ENCODE results near the gene GIPC1.

The GIPC1 gene

GRCh38 chr19:14487370-14488125, 8.4 kb downstream of the GIPC1 start:
- no peak for DNase-seq

- DNase-seq: no peak
Measured at GRCh38 chr19:14482172-14482941, 13.6 kb downstream of the GIPC1 start.

DNA sequence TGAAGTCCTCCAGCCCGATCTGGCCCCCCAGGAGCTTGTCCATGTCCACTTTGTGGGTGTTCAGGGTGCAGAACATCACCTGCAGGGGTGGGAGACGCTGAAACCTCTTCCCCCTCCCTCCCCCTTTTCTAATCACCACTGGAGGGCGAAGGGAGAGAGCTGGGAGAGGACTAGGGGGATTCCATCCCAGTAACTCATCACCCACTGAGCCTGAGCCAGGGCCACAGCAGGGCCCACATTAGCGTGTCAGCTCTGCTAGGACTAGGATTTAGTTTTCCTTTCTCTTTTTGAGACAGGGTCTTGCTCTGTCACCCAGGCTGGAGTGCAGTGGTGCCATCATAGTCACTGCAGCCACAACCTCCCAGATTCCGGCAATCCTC, 15.2 kb downstream of the GIPC1 start:
- DNase-seq: no peak

- DNase-seq: peak; percentile 13
Measured at GRCh38 chr19:14479975-14480699, 15.8 kb downstream of the GIPC1 start.

DNA sequence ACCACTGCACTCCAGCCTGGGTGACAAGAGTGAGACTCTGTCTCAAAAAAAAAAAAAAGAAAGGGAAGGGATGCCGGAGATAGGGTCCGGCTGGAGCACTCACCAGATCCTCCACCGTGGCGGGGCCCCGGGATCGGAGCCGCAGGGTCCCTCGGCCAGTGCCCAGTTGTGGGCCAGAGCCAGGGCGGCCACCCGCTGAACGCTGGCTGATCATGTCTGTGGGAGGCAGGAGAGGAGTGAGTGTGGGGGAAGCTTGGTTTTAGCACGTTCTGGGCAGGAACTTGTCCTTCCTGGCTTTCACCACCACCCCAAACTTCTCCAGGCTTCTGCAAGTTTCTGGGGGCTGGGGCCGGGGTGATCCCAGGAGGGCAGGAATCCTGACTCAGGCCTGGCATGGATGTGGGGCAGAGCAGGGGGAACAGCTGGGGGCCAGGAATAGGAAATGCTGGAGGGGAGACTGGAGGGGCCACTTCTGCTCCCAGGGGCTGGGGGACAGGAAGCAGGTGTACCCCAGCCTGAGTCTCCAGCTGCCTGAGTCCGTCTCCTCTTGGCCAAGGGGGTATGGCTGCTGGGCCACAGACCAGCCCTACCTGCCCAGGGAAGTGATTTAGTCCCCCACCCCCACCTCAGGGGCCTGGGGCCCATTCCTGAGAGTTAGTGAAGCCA, 16.5 kb downstream of the GIPC1 start:
- no peak for DNase-seq

GRCh38 chr19:14478113-14478545, 17.8 kb downstream of the GIPC1 start:
- no peak for DNase-seq

- DNase-seq: no peak
Measured at GRCh38 chr19:14477418-14478112, 18.4 kb downstream of the GIPC1 start.

DNA sequence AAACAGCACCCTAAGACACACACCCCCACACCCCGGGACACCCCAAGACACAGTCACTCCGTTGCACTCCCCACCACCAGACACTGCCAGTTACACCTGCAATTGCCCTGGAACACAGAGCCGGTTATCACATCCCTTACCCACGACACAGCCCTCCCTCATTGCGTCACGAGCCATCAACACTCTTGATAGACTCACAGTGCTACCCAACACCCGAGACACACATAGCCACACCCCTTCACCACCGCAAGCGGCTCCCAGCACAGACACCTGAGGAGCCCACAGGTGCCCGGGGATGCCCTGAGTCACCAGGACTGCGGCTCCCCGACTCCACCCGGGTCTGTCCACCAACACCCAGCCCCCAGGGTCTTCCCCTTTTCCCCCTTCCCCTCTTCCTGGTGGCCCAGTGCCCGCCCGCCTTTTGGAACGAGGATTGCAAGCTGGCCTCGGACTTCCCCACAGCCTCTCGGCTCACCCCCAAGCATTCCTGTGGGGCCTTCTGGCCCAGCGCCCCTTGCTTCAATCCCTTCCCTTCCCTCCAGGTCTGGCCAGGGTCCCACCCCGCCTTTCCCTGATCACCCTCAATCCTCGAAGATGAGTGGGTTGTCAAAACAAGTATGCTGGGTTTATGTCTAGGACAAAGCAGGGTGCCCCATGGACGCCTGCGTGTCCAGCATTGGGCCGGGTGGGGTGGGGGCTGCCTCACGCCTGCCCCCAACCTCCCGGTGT, 19.1 kb downstream of the GIPC1 start:
- DNase-seq: no peak

DNA sequence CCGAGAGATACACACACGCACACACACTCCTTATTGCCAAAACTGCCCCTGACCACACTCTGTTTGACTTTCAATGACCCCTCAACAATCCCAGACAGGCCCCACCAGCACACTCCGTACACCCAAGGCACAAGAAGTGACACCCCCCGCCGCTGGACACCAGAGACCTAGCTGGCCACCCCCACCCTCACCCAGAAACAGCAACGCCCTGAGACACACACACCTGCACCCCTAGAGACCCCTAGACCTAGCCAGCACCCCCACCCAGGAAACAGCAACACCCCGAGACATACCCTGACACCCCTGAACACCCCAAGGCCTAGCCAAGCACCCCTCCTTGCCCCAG, 19.6 kb downstream of the GIPC1 start:
- no peak for DNase-seq

- no peak for DNase-seq
Measured at GRCh38 chr19:14475251-14476073, 20.5 kb downstream of the GIPC1 start, which contains the start of gene PTGER1. TSS of gene PTGER1 (minus strand) at chr19:14475354. CDS start at chr19:14474320, 1,034 bp downstream.

- DNase-seq: no peak
Measured at GRCh38 chr19:14474827-14475226, 21.1 kb downstream of the GIPC1 start.

- no peak for DNase-seq
Measured at GRCh38 chr19:14473978-14474578, 21.8 kb downstream of the GIPC1 start.

DNA sequence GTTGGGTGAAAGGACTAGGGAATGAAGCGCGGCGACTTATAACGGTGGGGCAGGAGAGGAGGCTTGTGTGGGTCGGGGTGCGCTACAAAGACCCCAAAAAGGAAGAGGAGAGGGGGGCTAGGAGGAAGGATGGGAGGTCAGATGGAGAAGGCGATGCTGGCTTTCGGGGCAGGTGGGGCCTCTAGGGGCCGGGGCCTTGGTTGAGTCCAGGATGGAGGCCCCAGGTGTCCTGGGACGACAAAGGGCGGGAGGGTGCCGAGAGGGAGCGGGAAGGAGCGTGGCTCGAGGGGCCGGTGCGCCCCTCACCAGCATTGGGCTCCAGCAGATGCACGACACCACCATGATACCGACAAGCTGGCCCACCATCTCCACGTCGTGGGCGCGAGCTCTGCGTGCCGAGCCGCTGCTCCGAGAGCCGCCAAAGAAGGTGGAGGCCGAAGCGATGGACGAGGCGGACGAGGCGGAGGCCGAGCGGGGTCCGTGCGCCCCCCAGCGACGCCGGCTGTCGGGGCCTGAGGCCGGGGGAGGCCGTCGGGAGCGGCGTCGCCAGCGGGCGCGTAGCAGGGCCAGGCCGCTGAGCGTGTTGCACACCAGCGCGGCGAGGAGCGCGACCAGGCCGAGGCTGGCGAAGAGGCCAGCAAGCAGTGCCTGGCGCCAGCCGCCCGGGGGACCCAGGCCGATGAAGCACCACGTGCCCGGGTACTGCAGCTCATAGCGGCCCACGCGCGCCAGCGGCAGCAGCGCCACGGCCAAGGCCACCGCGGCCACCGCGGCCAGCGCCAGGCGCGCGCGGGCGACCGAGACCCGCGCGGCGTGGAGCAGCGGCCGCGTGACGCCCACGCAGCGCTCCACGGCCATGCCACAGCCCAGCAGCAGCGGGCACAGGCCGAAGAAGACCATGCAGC, 22.6 kb downstream of the GIPC1 start:
- DNase-seq: no peak

DNA sequence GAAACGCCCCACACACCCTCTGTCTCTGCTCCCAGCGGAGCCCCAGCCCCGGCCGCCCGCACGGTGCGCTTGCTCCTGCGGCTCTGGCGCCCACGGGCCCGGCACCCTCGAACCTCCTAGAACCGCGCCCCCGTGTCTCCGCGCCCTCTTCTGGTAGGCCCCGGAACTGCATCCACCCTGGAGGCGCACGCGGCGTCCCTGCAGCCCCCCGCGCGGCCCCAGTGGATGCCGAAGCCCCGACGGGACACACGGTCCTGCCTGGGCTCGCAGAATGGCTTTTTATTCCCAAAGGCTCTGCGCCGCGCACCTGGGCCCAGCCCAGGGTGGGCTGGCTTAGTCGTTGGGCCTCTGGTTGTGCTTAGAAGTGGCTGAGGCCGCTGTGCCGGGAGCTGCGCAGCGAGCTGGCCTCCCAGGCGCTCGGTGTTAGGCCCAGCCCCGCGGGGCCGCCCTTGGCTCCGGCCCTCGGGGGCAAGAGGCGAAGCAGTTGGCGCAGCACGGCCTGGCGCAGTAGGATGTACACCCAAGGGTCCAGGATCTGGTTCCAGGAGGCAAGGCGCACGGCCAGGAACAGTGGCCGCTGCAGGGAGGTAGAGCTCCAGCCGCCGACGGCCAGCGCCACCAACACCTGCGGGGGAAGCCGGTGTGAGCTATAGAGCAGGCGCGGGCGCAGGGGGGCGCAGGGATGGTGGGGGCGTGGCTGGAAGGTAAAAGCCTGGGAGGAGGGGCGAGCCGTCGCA, 23.6 kb downstream of the GIPC1 start:
- peak; percentile 28 for DNase-seq

GRCh38 chr19:14471436-14472187, 24.3 kb downstream of the GIPC1 start:
- no peak for DNase-seq

DNA sequence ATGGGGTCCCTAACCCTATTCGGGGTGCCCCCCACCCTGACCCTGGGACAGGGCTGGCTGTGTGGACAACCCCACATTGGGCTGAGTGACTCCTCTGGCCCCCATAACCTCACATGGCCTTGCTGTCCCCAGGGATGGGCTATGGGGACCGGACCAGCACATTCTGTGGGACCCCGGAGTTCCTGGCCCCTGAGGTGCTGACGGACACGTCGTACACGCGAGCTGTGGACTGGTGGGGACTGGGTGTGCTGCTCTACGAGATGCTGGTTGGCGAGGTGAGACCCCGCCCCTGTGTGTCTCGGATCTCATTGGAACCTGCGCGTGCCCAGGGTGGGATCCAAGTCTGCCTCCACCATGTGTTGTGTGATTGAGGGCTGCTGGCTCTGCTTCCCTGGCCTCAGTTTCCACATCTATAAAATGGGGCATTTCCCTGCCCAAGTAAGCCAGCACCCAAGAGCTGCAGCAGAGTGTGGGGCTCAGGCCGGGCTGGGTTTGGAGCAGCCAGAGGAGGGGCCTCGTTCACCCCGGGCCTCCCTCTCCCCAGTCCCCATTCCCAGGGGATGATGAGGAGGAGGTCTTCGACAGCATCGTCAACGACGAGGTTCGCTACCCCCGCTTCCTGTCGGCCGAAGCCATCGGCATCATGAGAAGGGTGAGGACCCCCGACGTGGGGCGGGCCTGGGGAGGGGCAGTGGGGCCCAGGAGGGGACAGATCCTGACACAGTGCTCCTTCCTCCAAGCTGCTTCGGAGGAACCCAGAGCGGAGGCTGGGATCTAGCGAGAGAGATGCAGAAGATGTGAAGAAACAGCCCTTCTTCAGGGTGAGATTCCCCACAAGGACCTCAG, 25.7 kb downstream of the GIPC1 start:
- no peak for DNase-seq

DNA sequence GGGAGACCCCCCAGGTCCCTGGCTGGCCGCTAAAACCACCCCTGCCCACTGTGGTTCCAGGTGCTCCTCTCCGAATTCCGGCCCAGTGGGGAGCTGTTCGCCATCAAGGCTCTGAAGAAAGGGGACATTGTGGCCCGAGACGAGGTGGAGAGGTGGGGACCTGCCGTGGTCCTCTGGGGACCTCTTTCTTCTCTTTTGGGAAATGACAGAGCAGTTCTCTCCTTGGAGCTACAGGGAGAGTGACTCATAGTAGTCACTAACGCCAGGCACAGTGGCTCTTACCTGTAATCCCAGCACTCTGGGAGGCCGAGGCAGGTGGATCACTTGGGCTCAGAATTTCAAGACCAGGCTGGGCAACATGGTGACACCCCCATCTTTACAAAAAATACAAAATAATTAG, 28.1 kb downstream of the GIPC1 start:
- no peak for DNase-seq
